Measurements from ENCODE around the gene LRRC8D. TPM values are rescaled to one million over a fixed set of nuclear protein-coding genes. Genes with fewer than 3 reads are reported as not detected.

The LRRC8D gene
- total and polyA plus RNA-seq, 8 donors = 14.3 to 23.6 (median 17.0) TPM

DNA sequence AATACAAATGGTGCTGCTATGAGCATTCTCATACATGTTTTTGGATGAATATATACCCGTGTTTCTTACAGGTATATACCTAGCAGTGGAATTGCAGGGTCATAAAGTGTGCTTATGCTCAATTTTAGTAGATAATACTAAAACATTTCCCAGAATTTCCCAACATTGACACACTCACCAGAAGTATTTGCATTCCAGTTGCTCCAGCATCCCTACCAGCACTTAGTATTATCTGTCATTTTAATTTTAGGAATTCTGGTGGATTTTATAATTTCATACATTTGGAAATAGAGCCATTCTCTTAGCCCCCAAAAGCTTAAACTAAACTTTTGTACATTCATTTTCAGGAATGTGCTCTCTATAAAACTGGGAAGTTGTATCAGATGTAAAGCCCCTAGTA is 106.6 kb downstream of the LRRC8D start:
- no peak for DNase-seq
- Histone ChIP-seq H3K4me3 (no peak overlapping the region), H3K9me3 (no peaks in the 10 kb centered on the region), H3K36me3 (no peaks in the 10 kb centered on the region), H3K27me3 (no peaks in the 10 kb centered on the region), H3K4me1 (no peaks in the 10 kb centered on the region), H3K27ac (no peak overlapping the region)
- intact Hi-C loops (cut with DNase I) = no loop called here
- TF ChIP-seq CTCF (IDR thresholded peaks at IDR 0.05) = no peak
- no peak for ATAC-seq

DNA sequence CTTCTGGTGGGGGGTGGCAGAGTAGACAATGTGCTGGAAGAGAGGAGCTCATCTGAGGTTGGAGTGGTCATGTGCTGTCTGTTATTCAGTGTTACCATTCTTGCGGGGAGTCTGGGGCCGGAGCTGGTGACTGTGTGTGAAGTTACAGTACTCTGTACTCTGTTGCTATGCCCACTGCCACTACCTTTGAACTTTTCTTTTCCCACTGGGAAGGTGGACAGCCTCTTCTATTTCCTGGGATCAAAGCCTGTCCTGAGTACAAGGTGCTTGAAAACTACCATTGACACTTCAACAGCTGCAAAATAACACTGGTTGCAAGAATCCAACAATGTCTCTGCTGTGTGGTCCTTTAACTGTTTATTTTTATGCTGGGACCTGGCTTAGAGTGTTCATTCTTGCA is 107.7 kb downstream of the LRRC8D start:
- Histone ChIP-seq H3K27me3 (no peaks in the 10 kb centered on the region), H3K27ac (no peak overlapping the region), H3K9me3 (no peaks in the 10 kb centered on the region), H3K4me3 (no peak overlapping the region), H3K4me1 (no peaks in the 10 kb centered on the region), H3K36me3 (peaks cover 0 to 6% of the 10 kb centered on the region in 2 donors)
- TF ChIP-seq CTCF (IDR thresholded peaks at IDR 0.05) = no peak
- no peak for ATAC-seq
- no peak for DNase-seq
- intact Hi-C loops (cut with DNase I) = no loop called here

- ATAC-seq (no peak), DNase-seq (no peak)
- Histone ChIP-seq H3K36me3 (peaks cover 0 to 17% of the 10 kb centered on the region in 2 donors), H3K27me3 (no peaks in the 10 kb centered on the region), H3K4me3 (no peak overlapping the region), H3K27ac (no peak overlapping the region), H3K9me3 (no peaks in the 10 kb centered on the region), H3K4me1 (no peaks in the 10 kb centered on the region)
- no peak for TF ChIP-seq CTCF (IDR thresholded peaks at IDR 0.05)
- intact Hi-C loops (cut with DNase I) = no loop called here
Observed at GRCh38 chr1:89929467-89930063, 108.7 kb downstream of the LRRC8D start.

DNA sequence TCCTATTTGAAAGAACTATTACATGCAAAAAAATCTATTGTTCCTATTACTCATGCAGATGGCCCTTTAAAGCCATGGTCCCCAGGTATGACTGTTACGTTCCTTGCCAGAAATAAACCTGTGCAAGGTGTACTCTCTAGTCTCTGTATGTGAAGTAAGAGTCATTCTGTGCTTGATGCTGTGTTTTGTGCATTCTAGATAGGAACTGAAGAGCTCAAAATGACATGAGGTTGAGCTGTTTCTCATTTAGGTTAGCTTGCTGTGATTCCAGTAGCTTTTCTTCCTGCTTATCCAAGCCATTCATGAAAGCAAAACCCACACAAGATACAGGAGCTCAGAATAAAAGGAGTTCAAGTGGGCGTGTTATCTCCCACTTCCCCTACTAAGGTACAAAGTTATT is 109.7 kb downstream of the LRRC8D start:
- ATAC-seq = no peak
- no peak for DNase-seq
- Histone ChIP-seq H3K4me3 (no peak overlapping the region), H3K4me1 (no peaks in the 10 kb centered on the region), H3K9me3 (no peaks in the 10 kb centered on the region), H3K27me3 (no peaks in the 10 kb centered on the region), H3K36me3 (peaks cover 0 to 25% of the 10 kb centered on the region in 2 donors), H3K27ac (no peak overlapping the region)
- intact Hi-C loops (cut with DNase I) = no loop called here
- TF ChIP-seq CTCF (IDR thresholded peaks at IDR 0.05) = no peak

- H3K4me3 ChIP-seq = no peak overlapping the region
- intact Hi-C loops (cut with DNase I) = no loop called here
- H3K9me3 ChIP-seq = no peaks in the 10 kb centered on the region
- no peaks in the 10 kb centered on the region for H3K4me1 ChIP-seq
- TF ChIP-seq CTCF (IDR thresholded peaks at IDR 0.05) = no peak
- H3K27ac ChIP-seq = no peak overlapping the region
- DNase-seq = no peak
- H3K27me3 ChIP-seq = no peaks in the 10 kb centered on the region
- H3K36me3 ChIP-seq = peaks cover 0 to 26% of the 10 kb centered on the region in 2 donors
- no peak for ATAC-seq
Observed at GRCh38 chr1:89931964-89932363, 111.1 kb downstream of the LRRC8D start.
